BJ (cell line): Measurements from ENCODE around the gene ACAA1. TPM values are rescaled to one million over a fixed set of nuclear protein-coding genes. Genes with fewer than 3 reads are reported as not detected.

ENCODE experiments used
- CTCF ChIA-PET: fragments of 350-600 bp; formaldehyde crosslinking; extraction: SDS; loops from one replicate; lab custom pipeline; 2021; ENCODE audit warnings: antibody characterized with exemption, inconsistent platforms; lab: Yijun Ruan, JAX
- POLR2A ChIA-PET: fragments of 300-600 bp; sonication (Branson Sonifier 250); formaldehyde crosslinking; extraction: SDS; loops from one replicate; lab custom pipeline; 2021; ENCODE audit warnings: antibody characterized with exemption; lab: Charles Lee
- DNase-seq: peaks from one replicate; pipeline ENCODE4 v3.0.0-alpha.2; 2011; ENCODE audit warnings: low read depth
- H3K27me3 ChIP-seq: 2 replicates; pipeline ENCODE4 v1.6.0; 2011; ENCODE audit warnings: low read length; ENCODE audit not compliant: control insufficient read depth, insufficient read depth
- H3K36me3 ChIP-seq: 2 replicates; pipeline ENCODE4 v1.5.1; 2011; ENCODE audit warnings: low read length; ENCODE audit not compliant: control insufficient read depth, insufficient read depth
- H3K4me3 ChIP-seq: 2 replicates; pipeline ENCODE4 v1.5.1; 2011; ENCODE audit warnings: low read depth, mild to moderate bottlenecking, control low read depth, low read length
- CTCF ChIP-seq: IDR thresholded peaks from 2 replicates; pipeline ENCODE4 v1.5.1; 2011; ENCODE audit warnings: low read depth, mild to moderate bottlenecking, control low read depth, inconsistent platforms, low read length, moderate library complexity; ENCODE audit not compliant: insufficient read depth
- polyA plus RNA-seq: library from polyadenylated mRNA; depleted of rRNA; stranded (reverse); fragments of >200 nt; gene quantifications from 2 replicates; pipeline ENCODE4 v1.2.3, GENCODE V29; 2011

ACAA1 gene
- polyA plus RNA-seq, 1 experiment = 81.8 TPM

GRCh38 chr3:38128303-38128655 is 8.6 kb downstream of the ACAA1 start:
- no peak for DNase-seq
- Histone ChIP-seq H3K36me3 (peaks cover 58% of the 10 kb centered on the region), H3K4me3 (no peak overlapping the region), H3K27me3 (no peaks in the 10 kb centered on the region)
- POLR2A ChIA-PET = no interaction called here
- CTCF ChIA-PET = interaction anchor here (0.9 to 5.5 kb wide), 2 partner anchors 10 to 170 kb away, joined by 4 to 39 read pairs; no protein-coding TSS in a partner anchor
- TF ChIP-seq CTCF = no peak

- TF ChIP-seq CTCF = no peak
- Histone ChIP-seq H3K4me3 (no peak overlapping the region), H3K36me3 (peaks cover 62% of the 10 kb centered on the region), H3K27me3 (no peaks in the 10 kb centered on the region)
- POLR2A ChIA-PET = no interaction called here
- DNase-seq = no peak
- CTCF ChIA-PET = interaction anchor here (0.9 to 5.5 kb wide), 2 partner anchors 10 to 170 kb away, joined by 4 to 39 read pairs; no protein-coding TSS in a partner anchor
Measured at GRCh38 chr3:38127611-38128302, 9.2 kb downstream of the ACAA1 start.

GRCh38 chr3:38126121-38126892 is 10.6 kb downstream of the ACAA1 start:
- CTCF ChIA-PET = no interaction called here
- H3K4me3 ChIP-seq = no peak overlapping the region
- no peak for TF ChIP-seq CTCF
- POLR2A ChIA-PET = no interaction called here
- H3K27me3 ChIP-seq = no peaks in the 10 kb centered on the region
- peaks cover 54% of the 10 kb centered on the region for H3K36me3 ChIP-seq
- DNase-seq = no peak

GRCh38 chr3:38125305-38126120 is 11.4 kb downstream of the ACAA1 start:
- H3K27me3 ChIP-seq = no peaks in the 10 kb centered on the region
- H3K36me3 ChIP-seq = peaks cover 50% of the 10 kb centered on the region

More at GRCh38 chr3:38125305-38126120, 11.4 kb downstream of the ACAA1 start:
- POLR2A ChIA-PET = no interaction called here
- DNase-seq = no peak
- TF ChIP-seq CTCF = no peak
- no peak overlapping the region for H3K4me3 ChIP-seq
- CTCF ChIA-PET = no interaction called here
